SK-N-SH treated with all-trans-retinoic acid at 6 μM for 48 hours (cell line): Measurements from ENCODE around the gene ADCK1.

ENCODE experiments used
- PPARA ChIP-seq: fragments of 250-450 bp; sonication (Bioruptor Pico); IDR thresholded peaks from 2 replicates; pipeline ENCODE4 v1.5.0; 2020; ENCODE audit warnings: mild to moderate bottlenecking, borderline replicate concordance
- RARB ChIP-seq: fragments of 250-450 bp; sonication (Bioruptor Pico); IDR thresholded peaks from 2 replicates; pipeline ENCODE4 v1.8.0; 2021; ENCODE audit warnings: mild to moderate bottlenecking, moderate library complexity

GRCh38 chr14:77961847-77962580 is 162.1 kb downstream of the ADCK1 start:
- no peak for TF ChIP-seq RARB
- TF ChIP-seq PPARA (CRISPR knock-in tag): no peak
